ENCODE results near the gene TMEM200B. TPM values are rescaled to one million over a fixed set of nuclear protein-coding genes. Genes with fewer than 3 reads are reported as not detected.
"Not testable (repeated sequence)": the region's sequence is repeated elsewhere in the genome, so short reads cannot be mapped to it uniquely, and the experiment has no call there.

Gene TMEM200B
- polyA plus RNA-seq, 12 donors, result 4.4 to 11.1 (median 6.7) TPM; not detected in 1

DNA sequence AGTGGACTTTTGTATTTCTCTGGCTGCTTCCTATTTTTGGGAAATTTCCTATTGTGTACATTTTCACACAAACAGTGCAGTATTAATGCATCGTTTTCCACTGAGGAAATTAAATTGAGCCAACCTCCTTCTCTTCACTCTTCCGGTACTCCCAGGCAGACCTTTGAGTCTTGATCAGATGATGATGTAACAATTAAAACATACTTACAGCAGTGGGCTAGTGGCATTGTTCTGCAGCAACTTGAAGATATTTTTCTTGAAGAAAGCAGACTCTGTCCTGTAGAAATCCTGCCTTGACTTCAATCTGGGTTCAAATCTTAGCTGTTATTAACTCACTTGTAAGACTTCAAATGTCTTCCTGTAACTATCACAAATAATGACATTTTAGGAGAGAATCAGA lies 19.0 kb upstream of the TMEM200B start:
- no peak for DNase-seq

GRCh38 chr1:29136391-29136915 lies 12.8 kb upstream of the TMEM200B start:
- DNase-seq, result no peak

GRCh38 chr1:29134695-29135028 lies 11.0 kb upstream of the TMEM200B start:
- no peak for DNase-seq

DNA sequence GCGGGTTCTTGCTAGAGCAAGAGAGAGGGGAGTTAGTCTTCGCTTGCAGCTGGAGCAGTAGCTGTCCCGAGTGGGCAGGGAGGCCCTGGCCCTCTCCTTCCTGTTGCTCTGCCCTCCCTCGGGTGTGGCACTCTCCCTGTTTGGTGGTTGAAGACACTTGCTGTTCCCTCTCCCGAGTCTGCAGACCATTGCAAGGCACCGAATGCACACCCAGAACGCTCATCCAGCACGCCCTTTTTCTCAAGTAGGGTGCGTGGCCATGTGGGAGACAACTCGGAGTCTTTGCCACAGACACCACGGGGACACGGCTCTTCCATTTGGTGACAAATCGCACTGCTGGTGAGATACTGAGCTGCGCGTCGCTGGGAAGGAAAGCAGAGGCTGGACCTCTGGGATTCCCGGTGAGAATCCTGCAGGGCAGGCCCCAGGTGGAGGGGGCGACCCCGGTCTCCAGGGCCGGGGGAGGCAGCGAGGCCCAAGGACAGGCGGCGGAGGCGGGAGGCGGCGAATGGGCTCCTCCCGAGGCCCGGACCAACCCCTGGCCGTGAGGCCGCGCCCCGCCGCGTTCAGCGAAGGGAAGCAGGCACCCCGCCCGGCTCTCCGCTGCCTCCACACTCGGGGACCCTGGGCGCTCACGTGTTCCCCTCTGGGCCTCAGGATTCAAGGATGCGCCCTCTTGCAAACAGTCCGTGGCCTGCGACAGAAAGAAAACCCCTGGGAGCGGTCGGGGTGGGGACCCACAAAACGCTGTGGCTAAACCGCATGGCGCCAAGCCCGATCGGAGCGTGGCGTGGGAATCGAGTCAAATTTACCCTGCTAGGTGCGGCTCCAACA lies 10.4 kb upstream of the TMEM200B start:
- DNase-seq, result no peak

GRCh38 chr1:29131056-29131455 lies 7.4 kb upstream of the TMEM200B start:
- DNase-seq, result not testable (repeated sequence)

DNA sequence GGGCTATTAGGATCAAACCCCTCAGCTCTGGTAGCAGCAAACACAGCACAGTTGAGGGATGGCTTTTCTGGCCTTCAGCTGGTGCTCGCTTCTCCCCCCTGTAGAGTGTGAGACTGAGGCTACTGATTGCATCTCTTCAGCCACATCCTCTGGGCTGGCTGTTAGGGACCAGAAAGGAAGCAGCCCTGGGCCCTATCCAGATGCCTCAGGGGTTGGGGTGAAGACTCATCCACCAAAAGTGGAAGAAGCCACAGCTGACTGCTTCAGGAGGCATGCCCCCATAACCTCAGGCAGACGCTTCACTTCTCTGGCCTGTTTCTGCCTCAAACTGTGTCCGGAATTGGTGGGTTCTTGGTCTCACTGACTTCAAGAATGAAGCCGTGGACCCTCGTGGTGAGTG lies 6.2 kb upstream of the TMEM200B start:
- DNase-seq, result no peak

- DNase-seq, result no peak
Measured at GRCh38 chr1:29128739-29129138, 5.0 kb upstream of the TMEM200B start.

GRCh38 chr1:29126198-29126597 lies 2.5 kb upstream of the TMEM200B start:
- DNase-seq, result no peak

GRCh38 chr1:29125788-29126187 lies 2.1 kb upstream of the TMEM200B start:
- DNase-seq, result no peak

GRCh38 chr1:29125237-29125641 lies 1.5 kb upstream of the TMEM200B start:
- DNase-seq, result no peak

DNA sequence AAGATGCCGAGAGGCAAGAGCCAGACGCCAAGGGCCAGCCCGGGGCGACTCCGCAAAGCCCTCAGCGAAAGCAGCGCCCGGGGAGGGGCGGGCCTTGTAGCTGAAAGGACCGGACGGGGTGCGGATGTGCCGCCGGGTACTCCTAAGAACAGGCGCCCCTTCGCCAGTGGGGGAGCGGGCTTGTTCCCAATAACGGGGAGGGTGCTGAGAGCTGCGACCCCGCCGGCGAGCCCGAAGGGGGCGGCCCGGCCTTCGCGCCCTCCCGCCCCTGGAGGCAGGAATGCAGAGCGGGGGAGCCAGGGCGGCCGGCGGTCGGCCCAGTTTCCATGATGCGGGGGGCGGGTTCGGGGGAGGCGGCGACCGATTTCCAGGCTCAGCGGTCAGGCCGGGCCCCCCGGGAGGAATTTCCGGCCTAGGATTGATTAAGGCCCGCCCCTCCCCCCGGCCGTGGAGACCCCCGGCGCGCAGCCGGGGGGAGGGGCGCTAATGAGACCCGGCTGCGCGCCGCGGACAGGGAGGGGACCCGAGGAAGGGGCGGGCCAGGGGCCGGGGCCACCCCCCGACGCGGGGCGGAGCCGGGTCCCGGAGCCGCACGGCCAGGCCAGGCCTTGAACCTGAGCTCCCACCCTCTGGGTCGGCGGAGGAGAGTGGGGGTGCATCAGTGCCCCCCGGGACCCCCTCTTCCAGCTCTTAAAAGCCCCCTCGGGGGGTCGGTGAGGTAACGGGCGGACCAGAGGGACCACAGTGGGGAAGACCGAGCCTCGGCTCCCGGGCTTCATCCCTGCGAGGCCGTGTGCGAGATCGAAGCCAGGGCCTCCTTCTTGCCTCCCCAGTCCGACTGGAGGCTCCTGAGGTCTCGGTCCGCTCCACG lies 898 bp upstream of the TMEM200B start:
- DNase-seq, result peak; percentile 94

GRCh38 chr1:29123053-29123886 lies 433 bp downstream of the TMEM200B start:
- peak; percentile 63 for DNase-seq

GRCh38 chr1:29122682-29123052 lies 1.0 kb downstream of the TMEM200B start:
- DNase-seq, result peak; percentile 77

GRCh38 chr1:29121936-29122681 lies 1.6 kb downstream of the TMEM200B start:
- no peak for DNase-seq

- no peak for DNase-seq
Measured at GRCh38 chr1:29121516-29121935, 2.2 kb downstream of the TMEM200B start.

GRCh38 chr1:29120947-29121485 lies 2.7 kb downstream of the TMEM200B start:
- no peak for DNase-seq

DNA sequence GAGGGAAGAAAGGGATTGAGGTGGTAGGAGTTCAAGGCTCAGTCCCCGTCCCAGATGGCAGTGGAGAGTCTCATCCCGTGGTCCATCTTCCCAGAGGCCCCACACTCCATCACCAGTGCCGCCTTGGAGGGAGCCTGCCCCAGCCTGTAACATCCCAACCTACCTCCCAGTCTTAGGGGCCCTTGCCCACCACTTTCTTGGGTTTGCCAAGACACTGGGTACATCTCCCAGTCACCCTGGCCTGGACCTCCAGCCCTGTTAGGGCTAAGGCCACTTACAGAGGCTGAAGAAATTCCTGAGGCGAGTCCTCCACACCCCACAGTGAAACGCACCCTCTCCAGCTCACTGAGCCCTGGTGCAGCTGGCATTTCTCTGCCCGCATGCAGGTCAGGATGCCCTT lies 3.3 kb downstream of the TMEM200B start:
- DNase-seq, result no peak

GRCh38 chr1:29119121-29119929 lies 4.4 kb downstream of the TMEM200B start:
- no peak for DNase-seq

- DNase-seq, result no peak
Measured at GRCh38 chr1:29117381-29117780, 6.3 kb downstream of the TMEM200B start.

DNA sequence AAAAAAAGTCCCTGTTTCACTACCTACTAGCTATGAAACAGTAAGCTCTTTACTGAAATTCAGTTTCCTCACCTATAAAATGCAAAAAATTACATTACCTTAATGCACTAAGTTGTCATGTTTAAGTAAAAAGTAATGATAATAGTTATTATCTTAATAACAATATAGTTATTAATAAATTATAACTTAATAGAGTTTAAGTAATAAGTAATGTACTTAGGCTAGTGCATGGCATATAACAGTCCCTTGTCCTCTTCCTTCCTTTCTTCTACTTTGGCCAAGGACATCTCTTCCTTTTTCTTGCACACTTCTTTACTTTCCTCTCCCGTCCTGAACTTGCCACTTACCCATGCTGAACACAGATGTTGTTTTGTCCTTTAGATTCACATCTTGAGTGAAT lies 9.0 kb downstream of the TMEM200B start:
- no peak for DNase-seq

Measured in muscle of arm (tissue), 12 donors.